Colonic mucosa (tissue), 4 donors: ENCODE measurements around the gene PRAC1. TPM values are rescaled to one million over a fixed set of nuclear protein-coding genes. Genes with fewer than 3 reads are reported as not detected.

Source experiments
- DNase-seq: peaks from one replicate; pipeline ENCODE4 v3.0.0-alpha.2; 2020
- H3K27ac ChIP-seq: fragments of 200-600 bp; one replicate; pipeline ENCODE4 v1.8.0; 2021
- H3K27me3 ChIP-seq: fragments of 200-600 bp; one replicate; pipeline ENCODE4 v1.8.0; 2021
- H3K36me3 ChIP-seq: fragments of 200-600 bp; one replicate; pipeline ENCODE4 v1.8.0; 2021
- H3K4me1 ChIP-seq: fragments of 200-600 bp; one replicate; pipeline ENCODE4 v1.8.0; 2021; ENCODE audit warnings: mild to moderate bottlenecking
- H3K4me3 ChIP-seq: fragments of 200-600 bp; one replicate; pipeline ENCODE4 v1.8.0; 2021
- H3K9ac ChIP-seq, 2 donors: one replicate each; pipeline ENCODE4 v1.7.0; 2013; ENCODE audit warnings: control low read depth in 2 of 2, low read depth in 2 of 2, low read length in 2 of 2
- H3K9me3 ChIP-seq: fragments of 200-600 bp; one replicate; pipeline ENCODE4 v1.8.0; 2021
- intact Hi-C: fragments of 100-400 bp; cut with DNase I; formaldehyde crosslinking; loops from one replicate; pipeline ENCODE4 v1.14.1; 2022
- total RNA-seq, 2 donors: library from RNA; stranded (reverse); fragmentation: NEBNext Ultra II Directional in 1 of 2; extraction: Animal tissue kit (Norgen Biotek cat#: 25700) in 1 of 2; gene quantifications; one replicate each; pipeline ENCODE4 v1.2.1, GENCODE V29; 2021
- TF ChIP-seq, protein P1 (sequence below): fragments of 200-600 bp; IDR thresholded peaks from one replicate; pipeline ENCODE4 v1.8.0; 2022; ENCODE audit warnings: antibody characterized with exemption, mild to moderate bottlenecking
- donor health status: healthy.
- donor health status: DM: no; HTN: no; CAD: no.
- donor health status: DM: no; HTN: no; CAD: no.

PRAC1 gene
- total RNA-seq, 2 donors from 2014 or later, result 237 to 328 TPM

DNA sequence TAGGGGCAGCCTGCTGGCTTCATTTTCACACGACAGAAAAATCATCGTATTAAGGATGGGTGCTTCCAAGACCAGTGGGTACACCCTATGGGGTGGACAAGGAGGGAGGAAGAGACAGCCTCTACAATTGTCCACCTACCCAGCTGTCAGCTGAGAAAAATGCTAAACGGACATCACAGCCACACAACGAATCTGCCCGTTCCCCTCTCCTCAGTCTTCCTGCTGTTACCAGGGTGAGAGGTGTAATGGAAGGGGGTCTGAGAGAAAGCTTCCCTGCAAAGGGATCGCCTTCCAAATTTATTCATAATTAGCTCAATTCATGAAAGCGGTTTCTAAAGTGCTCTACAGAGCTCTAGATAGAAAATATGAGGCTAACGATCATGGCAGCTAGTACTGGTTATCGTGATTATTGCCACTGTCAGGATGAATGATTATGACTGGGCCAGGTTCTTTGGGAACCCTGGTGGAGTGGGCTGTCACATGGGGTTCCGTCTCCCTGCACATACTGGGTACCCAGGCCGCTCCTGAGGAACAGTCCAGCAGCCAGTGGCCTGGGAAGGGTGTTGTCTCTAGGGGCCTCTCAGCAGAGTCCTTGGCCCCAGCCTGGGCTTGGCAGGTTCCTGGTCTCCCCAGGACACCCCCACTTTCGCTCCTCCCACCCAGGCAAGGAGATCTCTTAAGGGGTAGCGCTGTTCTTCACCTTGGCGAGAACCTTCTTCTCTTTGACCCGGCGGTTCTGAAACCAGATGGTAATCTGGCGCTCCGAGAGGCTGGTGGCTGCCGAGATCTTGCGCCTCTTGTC lies 4.0 kb upstream of the PRAC1 start:
- no peak overlapping the region for H3K9ac ChIP-seq
- TF ChIP-seq, protein P1, sequence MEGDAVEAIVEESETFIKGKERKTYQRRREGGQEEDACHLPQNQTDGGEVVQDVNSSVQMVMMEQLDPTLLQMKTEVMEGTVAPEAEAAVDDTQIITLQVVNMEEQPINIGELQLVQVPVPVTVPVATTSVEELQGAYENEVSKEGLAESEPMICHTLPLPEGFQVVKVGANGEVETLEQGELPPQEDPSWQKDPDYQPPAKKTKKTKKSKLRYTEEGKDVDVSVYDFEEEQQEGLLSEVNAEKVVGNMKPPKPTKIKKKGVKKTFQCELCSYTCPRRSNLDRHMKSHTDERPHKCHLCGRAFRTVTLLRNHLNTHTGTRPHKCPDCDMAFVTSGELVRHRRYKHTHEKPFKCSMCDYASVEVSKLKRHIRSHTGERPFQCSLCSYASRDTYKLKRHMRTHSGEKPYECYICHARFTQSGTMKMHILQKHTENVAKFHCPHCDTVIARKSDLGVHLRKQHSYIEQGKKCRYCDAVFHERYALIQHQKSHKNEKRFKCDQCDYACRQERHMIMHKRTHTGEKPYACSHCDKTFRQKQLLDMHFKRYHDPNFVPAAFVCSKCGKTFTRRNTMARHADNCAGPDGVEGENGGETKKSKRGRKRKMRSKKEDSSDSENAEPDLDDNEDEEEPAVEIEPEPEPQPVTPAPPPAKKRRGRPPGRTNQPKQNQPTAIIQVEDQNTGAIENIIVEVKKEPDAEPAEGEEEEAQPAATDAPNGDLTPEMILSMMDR, result no peak
- no peaks in the 10 kb centered on the region for H3K9me3 ChIP-seq
- H3K4me3 ChIP-seq, result peak overlapping the region; percentile 45
- H3K27me3 ChIP-seq, result peaks cover 36% of the 10 kb centered on the region
- no peaks in the 10 kb centered on the region for H3K36me3 ChIP-seq
- peak overlapping the region; percentile 85 for H3K27ac ChIP-seq
- no peaks in the 10 kb centered on the region for H3K4me1 ChIP-seq
- DNase-seq, result peak; percentile 75
- intact Hi-C loops, result no loop called here

DNA sequence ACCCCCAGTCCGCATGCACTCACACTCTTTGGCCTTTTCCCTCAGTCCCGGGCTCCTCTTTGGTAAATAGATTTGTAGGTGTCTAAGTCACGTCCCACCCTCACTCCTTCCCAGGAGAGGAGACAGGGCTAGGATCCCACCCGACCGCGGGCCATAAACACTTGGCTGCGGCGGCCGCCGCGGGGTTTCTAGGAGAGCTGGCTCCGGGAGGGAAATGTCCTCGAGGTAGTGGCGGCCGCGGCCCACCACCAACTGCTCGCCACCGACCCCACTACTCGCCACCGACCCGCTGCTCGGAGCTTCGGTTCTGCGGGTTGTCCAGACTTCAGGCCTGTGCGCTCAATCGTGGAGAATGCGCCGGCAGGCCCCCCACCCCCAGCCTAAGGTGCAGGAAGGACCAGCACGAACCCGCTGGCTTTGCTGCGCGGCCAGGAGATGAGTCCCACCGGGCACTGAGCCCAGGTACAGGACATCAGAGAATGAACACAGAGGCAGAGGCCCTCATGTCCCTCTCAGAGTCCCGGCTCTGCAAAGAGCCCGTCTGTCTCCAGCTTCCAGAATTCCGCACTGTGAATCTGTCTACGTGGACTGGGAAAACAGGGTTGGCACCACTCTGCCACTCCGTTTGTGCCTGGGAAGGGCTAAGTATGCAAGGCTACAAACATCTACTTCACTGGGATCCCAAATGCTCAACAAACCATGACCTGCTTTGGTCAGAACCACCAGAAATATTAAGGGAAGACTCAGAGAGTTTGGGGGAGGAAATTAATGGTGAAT lies 3.2 kb upstream of the PRAC1 start:
- H3K9ac ChIP-seq, result no peak overlapping the region

DNA sequence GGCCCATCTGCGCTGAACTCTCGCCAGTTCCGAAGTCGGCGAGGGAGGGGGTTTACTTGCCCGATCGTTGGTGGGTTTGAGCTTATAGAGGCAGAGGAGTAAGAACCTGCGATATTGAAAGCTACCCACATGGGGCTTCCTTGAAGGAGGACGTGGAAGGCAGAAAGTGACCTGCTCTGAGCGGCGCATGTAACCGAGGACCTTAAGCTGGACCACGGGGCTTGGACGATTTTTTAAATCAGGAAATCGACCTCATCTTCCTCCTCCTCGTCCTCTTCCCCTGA lies 2.6 kb upstream of the PRAC1 start:
- H3K27ac ChIP-seq, result peak overlapping the region; percentile 85
- TF ChIP-seq, protein P1, result no peak
- no peaks in the 10 kb centered on the region for H3K9me3 ChIP-seq
- H3K4me1 ChIP-seq, result no peaks in the 10 kb centered on the region
- peak overlapping the region; percentile 45 for H3K4me3 ChIP-seq
- H3K27me3 ChIP-seq, result peaks cover 40% of the 10 kb centered on the region
- intact Hi-C loops, result loop anchor here (2.0 kb wide), 1 partner anchor 66 kb away; no protein-coding TSS in a partner anchor
- peak; percentile 45 for DNase-seq
- H3K36me3 ChIP-seq, result no peaks in the 10 kb centered on the region
- no peak overlapping the region for H3K9ac ChIP-seq

More for the DNA sequence above, 3.2 kb upstream of the PRAC1 start:
- Histone ChIP-seq H3K4me3 (peak overlapping the region; percentile 45), H3K27me3 (peaks cover 36% of the 10 kb centered on the region), H3K4me1 (no peaks in the 10 kb centered on the region), H3K36me3 (no peaks in the 10 kb centered on the region), H3K9me3 (no peaks in the 10 kb centered on the region), H3K27ac (peak overlapping the region; percentile 85)
- intact Hi-C loops, result loop anchor here (2.0 kb wide), 1 partner anchor 65 kb away; no protein-coding TSS in a partner anchor
- peak; percentile 38 for DNase-seq
- TF ChIP-seq, protein P1, result no peak

DNA sequence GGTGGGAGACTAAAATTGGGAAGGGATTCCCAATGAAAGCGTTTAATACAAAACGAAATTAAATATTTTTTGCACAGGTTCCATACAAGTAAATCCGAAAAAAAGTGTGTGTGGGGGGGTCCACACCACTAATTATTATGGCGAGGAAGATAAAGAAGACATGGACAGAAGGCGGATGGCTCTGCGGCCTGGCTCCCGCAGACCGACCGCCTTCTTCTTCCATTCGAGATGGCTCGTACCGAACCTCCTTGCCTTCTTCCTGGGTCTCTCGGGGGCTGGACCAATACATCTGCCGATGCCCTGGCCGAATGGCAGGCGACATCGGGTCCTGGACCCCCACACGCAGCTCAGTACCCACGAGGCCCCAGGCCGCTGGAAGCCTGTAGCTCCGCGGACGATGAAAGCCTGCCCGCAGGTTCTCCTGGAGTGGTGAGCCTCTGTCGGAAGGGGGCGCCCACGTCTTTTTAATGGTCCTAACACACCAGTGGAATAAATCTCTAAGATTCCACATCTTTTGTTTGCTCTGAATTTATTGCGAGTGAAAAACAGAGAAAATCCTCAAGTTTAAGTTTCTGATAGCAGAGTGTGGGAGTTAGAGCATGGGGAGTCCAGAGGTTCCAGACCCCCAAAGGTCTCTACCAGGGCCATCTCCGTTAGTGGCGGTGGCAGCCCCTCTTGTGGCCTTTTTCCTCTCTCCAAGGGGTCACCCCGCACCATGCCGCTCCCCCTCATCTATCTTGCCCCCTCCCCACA lies 2.1 kb upstream of the PRAC1 start:
- intact Hi-C loops, result loop anchor here (2.0 to 5.0 kb wide), 3 partner anchors 66 to 153 kb away; no protein-coding TSS in a partner anchor
- Histone ChIP-seq H3K36me3 (no peaks in the 10 kb centered on the region), H3K9ac (no peak overlapping the region), H3K4me3 (peak overlapping the region; percentile 45), H3K9me3 (no peaks in the 10 kb centered on the region), H3K27ac (peak overlapping the region; percentile 85), H3K4me1 (no peaks in the 10 kb centered on the region), H3K27me3 (peaks cover 45% of the 10 kb centered on the region)
- DNase-seq, result peak; percentile 98
- TF ChIP-seq, protein P1, result peak; percentile 73
